ENCODE data around the gene TNFSF12. TPM values are rescaled to one million over a fixed set of nuclear protein-coding genes. Genes with fewer than 3 reads are reported as not detected.

Gene TNFSF12
- polyA plus RNA-seq, 2 of the 4 experiments (the other 2 are of a cell fraction), result 9.9 to 11.9 TPM

DNA sequence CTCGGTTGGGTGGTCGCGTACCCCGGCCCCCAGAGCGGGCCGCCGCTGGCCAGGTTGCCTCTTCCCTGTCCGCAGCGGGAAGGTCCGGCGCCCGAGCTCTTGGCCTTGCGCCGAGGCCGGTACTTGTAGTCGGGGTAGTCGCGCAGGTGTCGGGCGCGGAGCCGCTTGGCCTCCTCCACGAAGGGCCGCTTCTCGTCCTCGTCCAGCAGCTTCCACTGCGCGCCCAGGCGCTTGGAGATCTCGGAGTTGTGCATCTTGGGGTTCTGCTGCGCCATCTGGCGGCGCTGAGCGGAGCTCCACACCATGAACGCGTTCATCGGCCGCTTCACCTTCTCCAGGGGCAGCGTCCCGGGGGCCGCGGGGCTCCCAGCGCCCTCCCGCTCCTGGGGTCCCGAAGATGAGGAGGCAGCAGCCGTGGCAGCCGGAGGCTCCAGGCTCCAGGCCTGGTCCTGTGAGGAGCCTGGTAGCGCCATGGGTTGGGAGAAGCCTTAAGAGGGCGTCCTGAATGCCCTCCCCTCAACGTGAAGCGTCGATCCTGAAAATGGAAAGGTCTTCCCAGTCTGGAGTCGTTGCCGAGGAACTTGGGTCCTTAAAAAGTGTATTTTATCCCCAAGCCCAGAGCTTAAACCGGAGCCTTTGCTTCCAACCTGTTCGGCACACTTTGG is 40.5 kb downstream of the TNFSF12 start:
- Histone ChIP-seq H3K4me1 (peaks cover 36% of the 10 kb centered on the region), H3K9me3 (no peaks in the 10 kb centered on the region), H3K4me3 (no peak overlapping the region), H3K4me2 (no peak overlapping the region; the same call in 2 of the 3 replicates), H3K27ac (peak overlapping the region in 1 of 2 experiments; percentile 78; a peak in 2 of 6 replicates)
- DNase-seq (ENCODE audit: low read depth in 1 of 2, low spot score in 1 of 2) (peak in 1 of 2 experiments; percentile 72), FAIRE-seq (no peak), ATAC-seq (peak; percentile 22 to 65; a peak in 3 of 6 replicates)
- CTCF ChIA-PET, result interaction anchor here (0.6 to 12.1 kb wide), 27 partner anchors 11 to 535 kb away, joined by 3 to 184 read pairs (median 5); partner anchors contain the start of genes ATP1B2, CD68, DNAH2 and FXR2
- POLR2A ChIA-PET, result interaction anchor here (0.8 to 3.0 kb wide), 4 partner anchors 10 to 98 kb away, joined by 3 to 16 read pairs (median 10); partner anchors contain the start of genes CD68, SAT2 and TP53
- WGBS (ENCODE audit: missing lambda C conversion rate), result 81% methylated on average over 51 of the region's 56 CpGs
- TF ChIP-seq EHF (CRISPR knock-in tag; IDR thresholded peaks at IDR 0.05), result no peak
- TF ChIP-seq, protein P1, sequence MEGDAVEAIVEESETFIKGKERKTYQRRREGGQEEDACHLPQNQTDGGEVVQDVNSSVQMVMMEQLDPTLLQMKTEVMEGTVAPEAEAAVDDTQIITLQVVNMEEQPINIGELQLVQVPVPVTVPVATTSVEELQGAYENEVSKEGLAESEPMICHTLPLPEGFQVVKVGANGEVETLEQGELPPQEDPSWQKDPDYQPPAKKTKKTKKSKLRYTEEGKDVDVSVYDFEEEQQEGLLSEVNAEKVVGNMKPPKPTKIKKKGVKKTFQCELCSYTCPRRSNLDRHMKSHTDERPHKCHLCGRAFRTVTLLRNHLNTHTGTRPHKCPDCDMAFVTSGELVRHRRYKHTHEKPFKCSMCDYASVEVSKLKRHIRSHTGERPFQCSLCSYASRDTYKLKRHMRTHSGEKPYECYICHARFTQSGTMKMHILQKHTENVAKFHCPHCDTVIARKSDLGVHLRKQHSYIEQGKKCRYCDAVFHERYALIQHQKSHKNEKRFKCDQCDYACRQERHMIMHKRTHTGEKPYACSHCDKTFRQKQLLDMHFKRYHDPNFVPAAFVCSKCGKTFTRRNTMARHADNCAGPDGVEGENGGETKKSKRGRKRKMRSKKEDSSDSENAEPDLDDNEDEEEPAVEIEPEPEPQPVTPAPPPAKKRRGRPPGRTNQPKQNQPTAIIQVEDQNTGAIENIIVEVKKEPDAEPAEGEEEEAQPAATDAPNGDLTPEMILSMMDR (IDR thresholded peaks at IDR 0.05), result peak; percentile 46
- TF ChIP-seq HOXA7 (CRISPR knock-in tag; IDR thresholded peaks at IDR 0.05), result no peak
- no peak for TF ChIP-seq CEBPB (IDR thresholded peaks at IDR 0.05)
- no peak for TF ChIP-seq MYC (IDR thresholded peaks at IDR 0.05; ENCODE audit: borderline replicate concordance, low read length)
- no peak for TF ChIP-seq CBX2 (IDR thresholded peaks at IDR 0.05; ENCODE audit: borderline replicate concordance, low read depth)
- TF ChIP-seq, protein P2, sequence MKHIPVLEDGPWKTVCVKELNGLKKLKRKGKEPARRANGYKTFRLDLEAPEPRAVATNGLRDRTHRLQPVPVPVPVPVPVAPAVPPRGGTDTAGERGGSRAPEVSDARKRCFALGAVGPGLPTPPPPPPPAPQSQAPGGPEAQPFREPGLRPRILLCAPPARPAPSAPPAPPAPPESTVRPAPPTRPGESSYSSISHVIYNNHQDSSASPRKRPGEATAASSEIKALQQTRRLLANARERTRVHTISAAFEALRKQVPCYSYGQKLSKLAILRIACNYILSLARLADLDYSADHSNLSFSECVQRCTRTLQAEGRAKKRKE (CRISPR knock-in tag; IDR thresholded peaks at IDR 0.05; ENCODE audit: low read depth), result no peak
- TF ChIP-seq MAFK (IDR thresholded peaks at IDR 0.05; ENCODE audit: partially characterized antibody), result no peak
- TF ChIP-seq EHMT2 (IDR thresholded peaks at IDR 0.05; ENCODE audit: low read depth), result no peak
- TF ChIP-seq ZC3H11A (IDR thresholded peaks at IDR 0.05), result no peak
- TF ChIP-seq, protein P3, sequence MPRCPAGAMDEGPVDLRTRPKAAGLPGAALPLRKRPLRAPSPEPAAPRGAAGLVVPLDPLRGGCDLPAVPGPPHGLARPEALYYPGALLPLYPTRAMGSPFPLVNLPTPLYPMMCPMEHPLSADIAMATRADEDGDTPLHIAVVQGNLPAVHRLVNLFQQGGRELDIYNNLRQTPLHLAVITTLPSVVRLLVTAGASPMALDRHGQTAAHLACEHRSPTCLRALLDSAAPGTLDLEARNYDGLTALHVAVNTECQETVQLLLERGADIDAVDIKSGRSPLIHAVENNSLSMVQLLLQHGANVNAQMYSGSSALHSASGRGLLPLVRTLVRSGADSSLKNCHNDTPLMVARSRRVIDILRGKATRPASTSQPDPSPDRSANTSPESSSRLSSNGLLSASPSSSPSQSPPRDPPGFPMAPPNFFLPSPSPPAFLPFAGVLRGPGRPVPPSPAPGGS (IDR thresholded peaks at IDR 0.05), result 0 out of 3 replicates have a peak, but pooled peaks have one; percentile 8
- no peak for TF ChIP-seq JUN (IDR thresholded peaks at IDR 0.05)
- TF ChIP-seq BHLHE40 (IDR thresholded peaks at IDR 0.05; ENCODE audit: low read depth, low read length), result no peak
- no peak for TF ChIP-seq GATA3 (IDR thresholded peaks at IDR 0.05; ENCODE audit: borderline replicate concordance)
- no peak for TF ChIP-seq RCOR1 (IDR thresholded peaks at IDR 0.05; ENCODE audit: low read depth, low read length)
- TF ChIP-seq SREBF2 (IDR thresholded peaks at IDR 0.05), result no peak
- TF ChIP-seq HOXB13 (CRISPR knock-in tag; IDR thresholded peaks at IDR 0.05; ENCODE audit: low read depth), result no peak
- TF ChIP-seq, protein P4, sequence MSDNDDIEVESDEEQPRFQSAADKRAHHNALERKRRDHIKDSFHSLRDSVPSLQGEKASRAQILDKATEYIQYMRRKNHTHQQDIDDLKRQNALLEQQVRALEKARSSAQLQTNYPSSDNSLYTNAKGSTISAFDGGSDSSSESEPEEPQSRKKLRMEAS (IDR thresholded peaks at IDR 0.05), result no peak
- no peak for TF ChIP-seq NFE2L2 (conservative IDR thresholded peaks at IDR 0.05; ENCODE audit: low read length)
- no peak for TF ChIP-seq FOSL2 (IDR thresholded peaks at IDR 0.05)
- no peak for TF ChIP-seq FOSL2 (CRISPR knock-in tag; IDR thresholded peaks at IDR 0.05)
- TF ChIP-seq RAD21 (conservative IDR thresholded peaks at IDR 0.05 in 1 of 2, IDR thresholded peaks at IDR 0.05 in 1 of 2), result peak; percentile 44 to 45; a peak in 3 of 5 replicates
- no peak for TF ChIP-seq ZSCAN20 (CRISPR knock-in tag; IDR thresholded peaks at IDR 0.05)
- no peak for TF ChIP-seq CBX8 (IDR thresholded peaks at IDR 0.05)
- TF ChIP-seq KDM5A (IDR thresholded peaks at IDR 0.05), result no peak
- no peak for TF ChIP-seq RFX5 (IDR thresholded peaks at IDR 0.05)
- no peak for TF ChIP-seq CHD2 (IDR thresholded peaks at IDR 0.05; ENCODE audit: low read length, partially characterized antibody)

Measured in A549 (cell line).